ENCODE data around the gene NTHL1.

The NTHL1 gene

DNA sequence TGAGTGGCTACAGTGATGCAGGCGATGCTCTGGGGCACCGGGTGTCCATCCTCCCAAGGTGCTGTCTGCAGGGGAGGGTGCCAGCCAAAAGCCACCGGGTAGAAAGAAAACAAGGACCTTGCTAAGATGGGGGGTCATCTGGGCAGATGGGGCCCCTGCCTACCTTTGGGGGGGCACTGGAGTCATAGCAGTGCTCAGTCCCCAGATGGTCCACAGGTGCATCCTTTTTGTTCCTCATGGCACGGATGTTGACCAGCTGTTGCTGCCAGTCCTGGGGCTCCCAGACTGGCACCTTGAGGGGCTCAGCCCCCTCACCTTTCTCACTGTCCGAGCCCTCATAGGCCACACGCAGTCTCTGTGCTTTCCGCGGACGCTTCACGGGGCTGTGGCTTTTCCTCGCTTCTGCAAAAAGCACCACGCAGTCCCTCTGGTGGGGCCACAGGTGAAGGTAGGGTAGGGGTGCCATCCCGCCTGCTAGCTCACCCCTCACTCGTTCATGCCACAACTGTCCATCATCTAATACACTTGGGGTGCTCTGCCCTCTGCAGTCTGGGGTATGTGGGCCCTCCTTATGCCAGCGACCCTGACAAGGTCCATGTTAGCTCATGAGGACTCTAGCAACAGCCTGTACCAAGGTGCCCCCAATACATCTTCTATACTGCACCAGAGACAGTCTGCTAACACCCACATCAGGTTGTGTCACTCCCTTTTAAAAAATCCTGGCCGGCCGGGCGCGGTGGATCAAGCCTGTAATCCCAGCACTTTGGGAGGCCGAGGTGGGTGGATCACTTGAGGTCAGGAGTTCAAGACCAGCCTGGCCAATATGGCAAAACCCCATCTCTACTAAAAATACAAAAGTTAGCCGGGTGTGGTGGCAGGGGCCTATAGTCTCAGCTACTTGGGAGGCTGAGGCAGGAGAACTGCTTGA, 1.4 kb downstream of the NTHL1 start:
- TF ChIP-seq EP300 (IDR thresholded peaks at IDR 0.05; ENCODE audit: borderline replicate concordance) (no peak), TEAD4 (IDR thresholded peaks at IDR 0.05) (no peak), NFIC (IDR thresholded peaks at IDR 0.05) (no peak), TCF12 (IDR thresholded peaks at IDR 0.05; ENCODE audit: low read depth) (no peak), RAD21 (IDR thresholded peaks at IDR 0.05; ENCODE audit: low read depth) (no peak), ZBTB7A (IDR thresholded peaks at IDR 0.05; ENCODE audit: low read depth) (no peak), CREB1 (IDR thresholded peaks at IDR 0.05; ENCODE audit: low read depth) (no peak), CEBPB (IDR thresholded peaks at IDR 0.05) (no peak), EGR1 (IDR thresholded peaks at IDR 0.05) (no peak), YY1 (IDR thresholded peaks at IDR 0.05; ENCODE audit: low read depth) (no peak), FOXM1 (IDR thresholded peaks at IDR 0.05; ENCODE audit: borderline replicate concordance, low read depth) (no peak), TAF1 (IDR thresholded peaks at IDR 0.05; ENCODE audit: low read depth) (no peak)
- TF ChIP-seq, protein P1, sequence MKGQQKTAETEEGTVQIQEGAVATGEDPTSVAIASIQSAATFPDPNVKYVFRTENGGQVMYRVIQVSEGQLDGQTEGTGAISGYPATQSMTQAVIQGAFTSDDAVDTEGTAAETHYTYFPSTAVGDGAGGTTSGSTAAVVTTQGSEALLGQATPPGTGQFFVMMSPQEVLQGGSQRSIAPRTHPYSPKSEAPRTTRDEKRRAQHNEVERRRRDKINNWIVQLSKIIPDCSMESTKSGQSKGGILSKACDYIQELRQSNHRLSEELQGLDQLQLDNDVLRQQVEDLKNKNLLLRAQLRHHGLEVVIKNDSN (IDR thresholded peaks at IDR 0.05), result no peak
- TF ChIP-seq, protein P2, sequence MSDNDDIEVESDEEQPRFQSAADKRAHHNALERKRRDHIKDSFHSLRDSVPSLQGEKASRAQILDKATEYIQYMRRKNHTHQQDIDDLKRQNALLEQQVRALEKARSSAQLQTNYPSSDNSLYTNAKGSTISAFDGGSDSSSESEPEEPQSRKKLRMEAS (IDR thresholded peaks at IDR 0.05), result no peak
- TF ChIP-seq, protein P3, sequence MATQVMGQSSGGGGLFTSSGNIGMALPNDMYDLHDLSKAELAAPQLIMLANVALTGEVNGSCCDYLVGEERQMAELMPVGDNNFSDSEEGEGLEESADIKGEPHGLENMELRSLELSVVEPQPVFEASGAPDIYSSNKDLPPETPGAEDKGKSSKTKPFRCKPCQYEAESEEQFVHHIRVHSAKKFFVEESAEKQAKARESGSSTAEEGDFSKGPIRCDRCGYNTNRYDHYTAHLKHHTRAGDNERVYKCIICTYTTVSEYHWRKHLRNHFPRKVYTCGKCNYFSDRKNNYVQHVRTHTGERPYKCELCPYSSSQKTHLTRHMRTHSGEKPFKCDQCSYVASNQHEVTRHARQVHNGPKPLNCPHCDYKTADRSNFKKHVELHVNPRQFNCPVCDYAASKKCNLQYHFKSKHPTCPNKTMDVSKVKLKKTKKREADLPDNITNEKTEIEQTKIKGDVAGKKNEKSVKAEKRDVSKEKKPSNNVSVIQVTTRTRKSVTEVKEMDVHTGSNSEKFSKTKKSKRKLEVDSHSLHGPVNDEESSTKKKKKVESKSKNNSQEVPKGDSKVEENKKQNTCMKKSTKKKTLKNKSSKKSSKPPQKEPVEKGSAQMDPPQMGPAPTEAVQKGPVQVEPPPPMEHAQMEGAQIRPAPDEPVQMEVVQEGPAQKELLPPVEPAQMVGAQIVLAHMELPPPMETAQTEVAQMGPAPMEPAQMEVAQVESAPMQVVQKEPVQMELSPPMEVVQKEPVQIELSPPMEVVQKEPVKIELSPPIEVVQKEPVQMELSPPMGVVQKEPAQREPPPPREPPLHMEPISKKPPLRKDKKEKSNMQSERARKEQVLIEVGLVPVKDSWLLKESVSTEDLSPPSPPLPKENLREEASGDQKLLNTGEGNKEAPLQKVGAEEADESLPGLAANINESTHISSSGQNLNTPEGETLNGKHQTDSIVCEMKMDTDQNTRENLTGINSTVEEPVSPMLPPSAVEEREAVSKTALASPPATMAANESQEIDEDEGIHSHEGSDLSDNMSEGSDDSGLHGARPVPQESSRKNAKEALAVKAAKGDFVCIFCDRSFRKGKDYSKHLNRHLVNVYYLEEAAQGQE (IDR thresholded peaks at IDR 0.05; ENCODE audit: low read depth), result no peak

DNA sequence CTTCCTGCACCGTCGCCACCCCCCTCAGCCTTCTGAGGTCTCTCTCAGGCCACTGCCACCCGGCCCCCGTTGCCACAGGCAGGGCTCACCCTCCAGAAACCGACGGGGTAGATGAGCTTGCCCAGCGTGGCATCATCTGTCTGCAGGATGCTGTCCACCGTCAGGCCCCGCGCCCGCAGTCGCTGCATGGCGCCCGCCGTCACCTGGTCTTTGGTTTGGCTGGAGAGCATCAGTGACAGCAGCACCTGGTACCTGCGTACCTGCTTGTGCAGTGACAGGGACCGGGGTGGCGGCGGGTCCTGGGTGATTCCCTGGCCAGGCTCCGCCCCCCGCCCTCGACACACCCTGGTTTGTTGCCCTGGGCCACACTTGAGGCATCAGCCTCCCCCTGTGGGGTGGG, 3.1 kb downstream of the NTHL1 start:
- TF ChIP-seq YY1 (IDR thresholded peaks at IDR 0.05; ENCODE audit: low read depth), result no peak
- TF ChIP-seq, protein P3 (IDR thresholded peaks at IDR 0.05; ENCODE audit: low read depth), result no peak
- TF ChIP-seq TCF12 (IDR thresholded peaks at IDR 0.05; ENCODE audit: low read depth), result no peak
- TF ChIP-seq, protein P2 (IDR thresholded peaks at IDR 0.05), result no peak
- TF ChIP-seq CREB1 (IDR thresholded peaks at IDR 0.05; ENCODE audit: low read depth), result no peak
- TF ChIP-seq EGR1 (IDR thresholded peaks at IDR 0.05), result no peak

DNA sequence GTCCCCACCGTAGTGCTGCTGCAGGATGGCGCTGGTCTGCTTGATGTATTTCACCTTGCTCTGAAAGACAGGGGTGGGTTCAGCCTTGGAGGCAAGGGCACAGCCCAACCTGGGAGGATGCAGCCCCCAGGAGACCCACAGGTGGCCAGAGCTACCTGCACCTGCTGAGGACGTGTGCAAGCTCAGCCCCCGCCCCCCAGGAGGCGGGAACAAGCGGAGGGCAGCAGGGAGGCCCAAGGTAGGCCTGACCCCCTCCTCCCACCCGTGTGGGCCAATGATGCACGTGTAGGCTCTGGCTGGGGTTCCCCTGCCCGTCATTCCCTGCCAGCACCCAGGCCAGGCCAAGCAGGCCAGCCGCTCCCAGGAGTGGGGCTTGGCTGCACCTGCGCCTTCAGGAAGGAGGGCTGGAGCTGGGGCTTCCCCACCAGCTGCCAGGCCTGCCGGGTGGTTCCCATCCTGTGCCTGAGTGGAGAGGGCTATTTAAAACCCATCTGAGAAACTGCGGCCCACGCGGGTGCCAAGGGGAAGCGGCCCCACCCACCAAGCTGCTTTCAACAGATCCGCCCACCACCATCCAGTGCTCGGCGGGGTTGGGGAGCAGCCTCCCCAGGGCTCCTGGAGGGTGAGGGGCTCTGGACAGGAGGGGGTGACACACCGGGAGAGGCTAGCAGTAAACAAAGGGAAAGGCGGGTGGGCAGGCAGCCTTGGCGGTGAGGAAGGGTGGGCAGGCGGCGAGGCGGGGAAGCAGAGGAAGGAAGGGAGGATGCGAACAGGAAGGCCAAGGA, 3.8 kb downstream of the NTHL1 start:
- TF ChIP-seq, protein P2 (IDR thresholded peaks at IDR 0.05), result no peak
- 0 out of 2 replicates have a peak, but pooled peaks have one; percentile 7 for TF ChIP-seq ZBTB7A (IDR thresholded peaks at IDR 0.05; ENCODE audit: low read depth)

DNA sequence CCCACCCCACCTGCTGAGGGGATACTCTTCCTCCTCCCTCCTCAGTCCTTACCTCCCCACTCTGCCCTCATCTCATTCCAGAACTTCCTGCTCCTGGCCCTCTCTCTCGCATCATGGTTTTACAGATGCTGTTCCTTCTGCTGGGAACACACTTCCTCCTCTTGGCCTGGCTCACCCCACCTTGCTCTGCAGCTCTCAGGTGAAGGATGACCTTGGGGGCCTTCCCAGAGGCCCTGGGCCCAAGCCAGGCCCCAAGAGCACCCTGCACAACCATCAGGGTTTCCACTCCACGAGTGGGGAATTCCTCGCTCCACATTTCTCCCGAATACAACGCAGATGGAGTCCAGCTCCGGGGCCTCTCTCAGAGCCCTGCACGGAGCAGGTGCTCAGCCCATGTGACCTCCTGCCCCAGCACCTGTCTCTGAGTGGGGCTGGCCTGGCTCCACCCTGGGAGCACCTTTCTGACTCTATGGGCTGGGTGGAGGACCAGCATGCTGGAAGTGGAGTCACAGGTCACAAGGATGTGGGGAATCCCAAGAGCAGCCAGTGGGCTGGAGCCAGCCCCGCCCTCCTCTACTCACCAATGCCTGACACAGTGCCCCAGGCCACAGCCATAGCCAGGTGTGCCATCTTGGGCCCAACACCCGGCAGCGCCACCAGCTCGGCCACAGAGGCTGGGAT, 4.5 kb downstream of the NTHL1 start:
- TF ChIP-seq, protein P1 (IDR thresholded peaks at IDR 0.05), result peak; percentile 57
- TF ChIP-seq TCF12 (IDR thresholded peaks at IDR 0.05; ENCODE audit: low read depth) (0 out of 2 replicates have a peak, but pooled peaks have one; percentile 1), TEAD4 (IDR thresholded peaks at IDR 0.05) (no peak)
- TF ChIP-seq, protein P3 (IDR thresholded peaks at IDR 0.05; ENCODE audit: low read depth), result no peak

Measured in Ishikawa (cell line).